ENCODE results near the gene ANGEL2.

GRCh38 chr1:213057264-213058059 is 41.8 kb upstream of the ANGEL2 start:
- no peak for TF ChIP-seq POLR2A (IDR thresholded peaks at IDR 0.05; ENCODE audit: low read length)
- no peak for TF ChIP-seq GATA1 (IDR thresholded peaks at IDR 0.05; ENCODE audit: low read depth, low read length)
